ENCODE measurements around the gene OVOL2.
"Not testable (repeated sequence)": the region's sequence is repeated elsewhere in the genome, so short reads cannot be mapped to it uniquely, and the experiment has no call there.

The OVOL2 gene

GRCh38 chr20:18057994-18058349 is 256 bp upstream of the OVOL2 start:
- no peak for DNase-seq (ENCODE audit: low spot score)

GRCh38 chr20:18056174-18057100 is 1.3 kb downstream of the OVOL2 start:
- DNase-seq (ENCODE audit: low spot score): no peak

DNA sequence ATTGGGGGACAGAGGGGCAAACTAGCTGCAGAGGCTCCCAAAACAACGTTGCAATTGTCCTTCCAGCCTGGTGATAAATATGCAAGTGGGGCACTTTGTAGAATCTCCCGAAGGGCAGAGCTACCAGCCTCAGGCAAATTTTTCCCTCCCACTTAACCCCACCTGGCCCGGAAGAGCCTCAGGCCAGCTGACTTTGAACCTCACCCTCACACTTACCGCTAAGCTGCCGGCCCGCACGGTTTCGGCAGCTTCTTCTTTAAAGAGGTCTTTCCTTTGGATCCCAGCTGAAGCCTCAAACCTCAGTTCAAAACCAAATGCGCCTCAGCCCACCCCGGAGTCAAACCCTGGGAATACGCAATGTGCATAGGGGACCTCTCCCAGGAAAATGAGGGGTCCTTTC is 2.5 kb downstream of the OVOL2 start:
- DNase-seq (ENCODE audit: low spot score): no peak

GRCh38 chr20:18052856-18053255 is 4.9 kb downstream of the OVOL2 start:
- no peak for DNase-seq (ENCODE audit: low spot score)

- no peak for DNase-seq (ENCODE audit: low spot score)
Observed at GRCh38 chr20:18050628-18051027, 7.1 kb downstream of the OVOL2 start.

- no peak for DNase-seq (ENCODE audit: low spot score)
Observed at GRCh38 chr20:18048176-18048575, 9.5 kb downstream of the OVOL2 start.

DNA sequence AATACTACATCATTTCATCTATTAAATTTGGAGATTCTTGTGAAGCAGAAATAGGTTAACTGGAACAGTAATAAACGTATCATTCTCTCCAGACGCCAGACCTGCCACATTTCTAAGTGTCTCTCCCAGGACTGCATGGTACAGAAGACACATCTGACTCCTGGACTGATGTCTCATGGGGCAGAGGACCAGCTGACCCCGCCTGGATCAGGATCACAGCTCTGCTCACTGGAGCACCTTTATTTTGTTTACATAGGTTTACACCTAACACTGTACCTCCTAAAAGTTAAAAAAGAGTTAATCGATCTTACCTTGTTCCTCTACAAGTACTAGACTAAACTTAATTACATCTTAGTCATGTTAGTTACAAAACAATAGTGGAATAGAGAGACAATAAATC is 11.2 kb downstream of the OVOL2 start:
- DNase-seq (ENCODE audit: low spot score): no peak

DNA sequence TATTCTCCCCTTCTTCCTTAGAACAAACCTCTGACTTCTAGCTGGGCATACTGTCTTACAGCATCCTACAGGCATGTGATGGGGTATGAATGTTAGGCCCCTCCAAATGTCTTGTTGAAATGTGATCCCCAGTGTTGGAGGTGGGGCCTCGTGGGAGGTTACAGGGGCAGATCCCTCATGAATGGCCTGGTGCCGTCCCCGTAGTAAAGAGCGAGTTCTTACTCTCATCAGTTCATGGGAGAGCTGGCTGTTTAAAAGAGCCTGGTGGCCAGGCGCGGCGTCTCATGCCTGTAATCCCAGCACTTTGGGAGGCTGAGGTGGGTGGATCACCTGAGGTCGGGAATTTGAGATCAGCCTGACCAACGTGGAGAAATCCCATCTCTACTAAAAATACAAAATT is 15.5 kb downstream of the OVOL2 start:
- no peak for DNase-seq (ENCODE audit: low spot score)

- DNase-seq (ENCODE audit: low spot score): no peak
Observed at GRCh38 chr20:18041462-18041861, 16.3 kb downstream of the OVOL2 start.

DNA sequence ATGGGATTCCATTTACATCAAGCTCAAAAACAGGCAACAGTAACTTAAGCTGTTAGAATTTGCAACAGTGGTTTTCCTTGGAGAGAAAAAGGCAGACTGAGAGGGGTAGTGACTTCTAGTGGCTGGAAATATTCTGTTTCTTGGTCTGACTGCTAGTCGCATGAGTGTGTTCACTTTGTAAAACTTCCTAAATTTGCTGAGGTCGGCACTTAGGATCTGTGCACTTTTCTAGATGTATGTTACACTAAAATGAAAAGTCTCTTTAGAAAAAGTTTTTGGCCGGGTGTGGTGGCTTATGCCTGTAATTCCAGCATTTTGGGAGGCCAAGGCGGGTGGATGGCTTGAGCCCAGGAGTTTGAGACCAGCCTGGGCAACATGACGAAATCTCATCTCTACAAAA is 18.7 kb downstream of the OVOL2 start:
- no peak for DNase-seq (ENCODE audit: low spot score)

DNA sequence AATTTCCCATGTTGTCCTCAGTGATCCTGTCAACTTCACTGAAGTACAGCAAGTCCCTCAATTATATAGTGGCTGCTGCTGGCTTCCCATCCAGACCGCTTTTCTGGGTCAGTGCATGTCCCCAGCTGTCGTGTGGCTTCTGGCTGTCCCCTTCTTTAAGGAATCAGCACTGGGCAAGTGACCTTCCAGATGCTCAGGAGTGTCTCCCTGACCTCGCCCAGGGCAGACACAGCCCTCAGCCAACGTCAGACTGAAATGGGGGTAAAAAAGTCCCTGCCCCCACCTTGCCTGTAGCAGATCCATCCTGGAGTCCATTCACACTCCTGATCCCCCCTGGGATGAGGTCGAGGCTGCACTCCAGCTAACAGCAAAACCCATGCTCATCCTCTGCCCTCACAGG is 23.7 kb downstream of the OVOL2 start:
- no peak for DNase-seq (ENCODE audit: low spot score)

- no peak for DNase-seq (ENCODE audit: low spot score)
Observed at GRCh38 chr20:18032977-18033892, 24.5 kb downstream of the OVOL2 start.

DNA sequence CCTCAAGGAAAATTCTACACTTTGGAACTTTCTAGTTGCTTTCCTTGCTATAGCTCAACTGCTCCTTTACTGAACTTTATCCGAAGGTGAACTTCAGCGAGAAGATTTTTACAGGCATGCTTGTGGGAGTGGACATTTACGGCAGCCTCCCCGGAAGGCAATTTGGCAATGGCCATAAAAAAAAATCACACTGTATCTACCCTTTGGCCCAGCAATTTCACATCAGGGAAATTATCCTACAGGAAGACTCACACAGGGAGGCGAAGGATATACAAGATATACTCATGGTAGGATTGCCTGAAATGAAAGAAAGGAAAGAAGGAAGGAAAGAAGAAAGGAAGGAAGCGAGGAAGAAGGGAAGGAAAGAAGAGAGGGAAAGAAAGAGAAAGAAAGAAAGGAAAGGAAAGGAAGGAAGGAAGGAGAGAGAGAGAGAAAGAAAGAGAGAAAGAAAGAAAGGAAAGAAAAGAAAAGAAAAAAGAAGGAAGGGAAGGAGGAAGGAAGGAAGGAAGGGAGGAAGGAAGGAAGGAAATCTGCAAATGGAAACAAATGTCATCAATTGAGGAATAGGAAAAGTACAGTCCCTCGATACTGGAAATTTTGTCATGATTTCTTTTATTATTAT is 25.7 kb downstream of the OVOL2 start:
- DNase-seq (ENCODE audit: low spot score): no peak

- DNase-seq (ENCODE audit: low spot score): no peak
Observed at GRCh38 chr20:18031050-18031449, 26.7 kb downstream of the OVOL2 start.

- no peak for DNase-seq (ENCODE audit: low spot score)
Observed at GRCh38 chr20:18030020-18030419, 27.7 kb downstream of the OVOL2 start.

GRCh38 chr20:18027011-18027410 is 30.7 kb downstream of the OVOL2 start:
- not testable (repeated sequence) for DNase-seq (ENCODE audit: low spot score)

DNA sequence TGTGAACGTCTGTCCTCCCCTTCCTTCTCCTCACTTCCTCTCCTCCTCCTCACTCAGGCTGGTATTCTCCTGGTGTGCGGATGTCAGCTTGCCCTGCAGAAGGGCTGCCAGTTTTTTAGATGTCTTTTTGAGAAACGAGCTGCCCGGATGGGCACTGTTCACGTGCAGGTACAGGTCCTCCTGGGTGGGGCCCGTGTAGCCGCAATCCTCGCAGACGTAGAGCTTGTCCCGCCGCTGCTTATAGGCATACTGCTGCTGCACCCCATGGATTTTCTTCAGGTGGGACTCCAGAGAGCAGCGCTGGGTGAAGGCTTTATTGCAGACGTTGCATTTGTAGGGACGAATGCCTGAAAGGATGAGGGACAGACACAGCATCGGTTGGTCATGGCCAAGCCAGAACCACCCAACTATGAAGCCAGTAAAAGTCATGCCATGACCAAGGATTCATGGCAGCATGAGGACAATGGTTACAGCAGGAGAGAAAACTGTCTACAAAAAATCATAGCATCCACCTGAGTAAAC is 33.0 kb downstream of the OVOL2 start:
- DNase-seq (ENCODE audit: low spot score): no peak

- no peak for DNase-seq (ENCODE audit: low spot score)
Observed at GRCh38 chr20:18020931-18021330, 36.8 kb downstream of the OVOL2 start.

DNA sequence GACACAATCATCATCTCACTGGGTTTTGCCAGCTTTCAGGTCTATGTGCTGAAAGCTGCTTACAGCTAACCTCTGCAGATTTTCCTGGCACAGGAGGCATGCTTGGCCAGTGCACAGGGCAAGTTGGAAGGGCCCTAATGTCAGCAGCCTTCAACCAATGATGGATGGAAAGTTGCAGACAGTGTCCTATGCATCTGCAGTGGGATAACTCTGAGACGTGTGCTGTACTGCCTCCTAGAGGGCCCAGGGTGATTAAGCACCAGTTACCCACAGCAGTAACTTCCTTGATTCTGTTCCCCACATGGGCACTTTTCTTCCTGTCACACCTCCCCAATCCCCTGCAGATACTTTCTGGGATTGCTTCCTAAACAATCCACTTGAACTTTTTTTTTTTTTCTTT is 38.6 kb downstream of the OVOL2 start:
- peak; percentile 30 for DNase-seq (ENCODE audit: low spot score)

DNA sequence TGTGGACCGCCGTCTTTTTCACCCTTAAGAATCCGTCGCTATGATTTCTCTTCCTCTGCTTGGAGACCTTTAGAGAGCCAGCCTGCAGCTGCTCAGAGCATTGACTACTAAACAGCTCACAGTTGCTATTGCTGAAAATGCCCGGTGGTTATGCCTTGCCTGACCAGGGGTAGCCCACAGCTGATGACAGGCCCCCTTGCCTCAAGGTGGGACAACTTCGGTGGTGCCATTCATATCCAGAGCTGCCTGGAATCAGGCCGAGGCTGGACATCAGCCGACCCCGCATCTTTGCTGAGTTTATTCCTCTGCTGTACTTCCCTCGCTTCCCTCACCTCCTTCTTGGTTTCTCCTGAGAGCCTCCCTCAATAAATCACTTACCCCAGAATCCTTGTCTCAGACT is 39.6 kb downstream of the OVOL2 start:
- no peak for DNase-seq (ENCODE audit: low spot score)

DNA sequence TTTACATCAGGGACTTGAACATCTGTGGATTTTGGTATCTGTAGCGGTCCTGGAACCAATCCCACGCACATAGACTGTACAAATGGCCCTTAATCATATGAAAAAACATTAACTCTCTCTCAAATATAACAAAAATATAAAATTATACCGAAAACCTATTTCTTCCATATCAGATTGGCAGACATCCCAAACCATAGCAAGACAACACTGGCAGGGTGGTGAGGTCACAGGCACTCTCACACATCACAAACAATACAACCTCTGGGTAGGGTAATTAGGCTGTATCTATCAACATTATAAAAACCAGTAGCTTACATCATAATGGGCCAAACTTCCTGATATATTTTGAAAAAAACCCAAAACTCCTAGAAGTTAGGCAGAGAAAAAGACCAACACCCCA is 40.9 kb downstream of the OVOL2 start:
- DNase-seq (ENCODE audit: low spot score): no peak

- DNase-seq (ENCODE audit: low spot score): no peak
Observed at GRCh38 chr20:18014411-18014810, 43.3 kb downstream of the OVOL2 start.

All from AG08395 (cell line).